HCT116 (cell line): ENCODE measurements around the gene BICDL2. TPM values are rescaled to one million over a fixed set of nuclear protein-coding genes. Genes with fewer than 3 reads are reported as not detected.

ENCODE experiments used
- ATAC-seq: fragments of 200-7000 bp; cut with Tn5 transposase; 2 replicates; pipeline ENCODE4 v1.9.1; 2020; ENCODE audit warnings: mild to moderate bottlenecking, moderate library complexity
- BruUV-seq: library from RNA; stranded (reverse); fragments of 400-500 nt; replicated peaks from 2 replicates; lab custom pipeline; 2021; lab: Mats Ljungman, UMichigan
- CTCF ChIA-PET: fragments of 300-600 bp; sonication (Branson Sonifier 250); formaldehyde crosslinking; loops from one replicate; lab custom pipeline; 2021; ENCODE audit warnings: antibody characterized with exemption; lab: Charles Lee
- POLR2A ChIA-PET: fragments of 300-600, 350-600 bp; sonication (Branson Sonifier 250); formaldehyde crosslinking; loops from one replicate; lab custom pipeline; 2021; ENCODE audit warnings: antibody characterized with exemption; lab: Charles Lee
- RAD21 ChIA-PET, 2 experiments: fragments of 300-600 bp; sonication (Branson Sonifier 250); formaldehyde crosslinking; loops; one replicate each; lab custom pipeline; 2023; ENCODE audit warnings: low total read pairs in 2 of 2; ENCODE audit not compliant: uncharacterized antibody in 2 of 2, unreplicated experiment in 2 of 2, low non-redundant PET in 1 of 2; lab: Charles Lee
- DNase-seq: peaks from one replicate; pipeline ENCODE4 v3.0.0-alpha.2; 2010; ENCODE audit warnings: low read depth, low spot score
- H2AFZ ChIP-seq: fragments of 200-600 bp; shearing (Covaris generic), sonication (generic); 2 replicates; pipeline ENCODE4 v1.6.1; 2017; ENCODE audit warnings: low read depth, mixed run types, mixed read lengths, antibody characterized with exemption, low read length; ENCODE audit not compliant: poor library complexity, severe bottlenecking
- H3K27ac ChIP-seq: 2 replicates; pipeline ENCODE4 v1.5.1; 2012; ENCODE audit warnings: low read depth, low read length
- H3K27me3 ChIP-seq: fragments of 200-600 bp; sonication (generic); 2 replicates; pipeline ENCODE4 v1.6.1; 2016; ENCODE audit warnings: mixed run types, low read length, mixed read lengths; ENCODE audit not compliant: insufficient read depth
- H3K36me3 ChIP-seq, 2 experiments: fragments of 200-500 bp in 1 of 2; fragments of 200-600 bp in 1 of 2; sonication (Bioruptor generic) in 1 of 2; sonication (generic) in 1 of 2; 2 replicates each; pipeline versions ENCODE4 v1.5.1 to v1.6.1; 2014 to 2016; ENCODE audit warnings: low read length in 2 of 2, inconsistent platforms in 1 of 2, mixed read lengths in 1 of 2, mixed run types in 1 of 2; ENCODE audit not compliant: insufficient read depth in 2 of 2, control insufficient read depth in 1 of 2
- H3K4me1 ChIP-seq, 2 experiments: fragments of 200-600 bp in 1 of 2; sonication (generic) in 1 of 2; 2 replicates each; pipeline versions ENCODE4 v1.5.1 to v1.6.1; 2012 to 2017; ENCODE audit warnings: low read length in 2 of 2, inconsistent platforms in 1 of 2, mild to moderate bottlenecking in 1 of 2, mixed read lengths in 1 of 2, mixed run types in 1 of 2, moderate library complexity in 1 of 2; ENCODE audit not compliant: insufficient read depth in 2 of 2, control insufficient read depth in 1 of 2
- H3K4me2 ChIP-seq: fragments of 200-600 bp; sonication (generic); 2 replicates; pipeline ENCODE4 v1.6.1; 2017; ENCODE audit warnings: mixed run types, low read length, mixed read lengths
- H3K4me3 ChIP-seq, 2 experiments: fragments of 200-600 bp in 1 of 2; sonication (generic) in 1 of 2; replicated peaks in 1 of 2; 2 replicates each; pipeline ENCODE4 v1.5.1; 2011 to 2016; ENCODE audit warnings: low read length in 2 of 2, control low read depth in 1 of 2, low read depth in 1 of 2, mild to moderate bottlenecking in 1 of 2, mixed read lengths in 1 of 2, mixed run types in 1 of 2
- H3K79me2 ChIP-seq: fragments of 200-600 bp; sonication (generic); 2 replicates; pipeline ENCODE4 v1.6.1; 2017; ENCODE audit warnings: mild to moderate bottlenecking, mixed run types, low read length, moderate library complexity, mixed read lengths; ENCODE audit not compliant: insufficient read depth
- H3K9ac ChIP-seq: fragments of 200-600 bp; sonication (generic); 2 replicates; pipeline ENCODE4 v1.6.1; 2016; ENCODE audit warnings: low read length, mixed read lengths
- H3K9me2 ChIP-seq: fragments of 200-600 bp; sonication (generic), shearing (Covaris generic); 2 replicates; pipeline ENCODE4 v1.6.1; 2017; ENCODE audit warnings: mixed run types, mild to moderate bottlenecking, moderate library complexity; ENCODE audit not compliant: insufficient read depth
- H3K9me3 ChIP-seq, 2 experiments: fragments of 200-500 bp in 1 of 2; fragments of 200-600 bp in 1 of 2; sonication (Bioruptor generic) in 1 of 2; sonication (generic) in 1 of 2; 2 replicates each; pipeline ENCODE4 v1.6.1; 2014 to 2017; ENCODE audit warnings: low read length in 2 of 2, mixed read lengths in 2 of 2, inconsistent platforms in 1 of 2, low read depth in 1 of 2, mild to moderate bottlenecking in 1 of 2, mixed run types in 1 of 2, moderate library complexity in 1 of 2; ENCODE audit not compliant: control insufficient read depth in 1 of 2, insufficient read depth in 1 of 2
- H4K20me1 ChIP-seq: fragments of 200-600 bp; sonication (generic), shearing (Covaris generic); 2 replicates; pipeline ENCODE4 v1.6.1; 2017; ENCODE audit warnings: mixed run types, mild to moderate bottlenecking, moderate library complexity; ENCODE audit not compliant: insufficient read depth
- CEBPB ChIP-seq: IDR thresholded peaks from 2 replicates; pipeline ENCODE4 v1.6.1; 2012; ENCODE audit warnings: low read depth
- EGR1 ChIP-seq: IDR thresholded peaks from 2 replicates; pipeline ENCODE4 v1.6.1; 2012; ENCODE audit warnings: low read depth
- EZH2 ChIP-seq: fragments of 200-600 bp; sonication (generic); IDR thresholded peaks from 2 replicates; pipeline ENCODE4 v1.6.1; 2017; ENCODE audit warnings: antibody characterized with exemption, mixed run types
- FOSL1 ChIP-seq: IDR thresholded peaks from 2 replicates; pipeline ENCODE4 v1.6.1; 2012; ENCODE audit warnings: low read depth
- JUND ChIP-seq: IDR thresholded peaks from 2 replicates; pipeline ENCODE4 v1.6.1; 2012
- POLR2A ChIP-seq: IDR thresholded peaks from 2 replicates; pipeline ENCODE4 v1.7.0; 2011; ENCODE audit warnings: borderline replicate concordance; ENCODE audit not compliant: insufficient read depth, insufficient read length; ENCODE audit errors: extremely low read depth
- POLR2AphosphoS5 ChIP-seq: IDR thresholded peaks from 2 replicates; pipeline ENCODE4 v1.6.1; 2011; ENCODE audit warnings: mild to moderate bottlenecking, low read depth, low read length, moderate library complexity
- RAD21 ChIP-seq: IDR thresholded peaks from 2 replicates; pipeline ENCODE4 v1.6.1; 2012; ENCODE audit warnings: low read depth, mild to moderate bottlenecking
- SIN3A ChIP-seq: IDR thresholded peaks from 2 replicates; pipeline ENCODE4 v1.6.1; 2012; ENCODE audit warnings: low read depth
- SP1 ChIP-seq: IDR thresholded peaks from 2 replicates; pipeline ENCODE4 v1.6.1; 2012; ENCODE audit warnings: low read depth
- SRF ChIP-seq: IDR thresholded peaks from 2 replicates; pipeline ENCODE4 v1.6.1; 2012; ENCODE audit warnings: low read depth
- TCF7L2 ChIP-seq: IDR thresholded peaks from 2 replicates; pipeline ENCODE4 v1.7.0; 2011; ENCODE audit warnings: borderline replicate concordance, inconsistent platforms; ENCODE audit not compliant: insufficient read depth, insufficient read length; ENCODE audit errors: extremely low read depth
- YY1 ChIP-seq: IDR thresholded peaks from 2 replicates; pipeline ENCODE4 v1.6.1; 2011; ENCODE audit warnings: low read length, low read depth, moderate library complexity, mild to moderate bottlenecking; ENCODE audit not compliant: insufficient replicate concordance; ENCODE audit errors: extremely low read depth
- ZNF274 ChIP-seq: fragments of 200-500 bp; sonication (Bioruptor generic); IDR thresholded peaks from 2 replicates; pipeline ENCODE4 v1.6.1; 2014; ENCODE audit warnings: mild to moderate bottlenecking, low read depth, low read length, inconsistent platforms
- intact Hi-C: fragments of 100-400 bp; cut with micrococcal nuclease; formaldehyde crosslinking; loops from 2 replicates; pipeline ENCODE4 v1.10.0; 2022
- total RNA-seq: library from RNA; stranded (reverse); gene quantifications from one replicate; pipeline ENCODE4 v1.2.1, GENCODE V29; 2021; ENCODE audit not compliant: unreplicated experiment
- TF ChIP-seq, protein P1 (sequence below): IDR thresholded peaks from 2 replicates; pipeline ENCODE4 v1.6.1; 2011; ENCODE audit warnings: mild to moderate bottlenecking, low read length, moderate library complexity; ENCODE audit not compliant: insufficient replicate concordance; ENCODE audit errors: extremely low read depth
- TF ChIP-seq, protein P2 (sequence below): IDR thresholded peaks from 2 replicates; pipeline ENCODE4 v1.6.1; 2012
- TF ChIP-seq, protein P3 (sequence below): IDR thresholded peaks from 2 replicates; pipeline ENCODE4 v1.6.1; 2012
- TF ChIP-seq, protein P4 (sequence below): IDR thresholded peaks from 2 replicates; pipeline ENCODE4 v1.6.1; 2012; ENCODE audit warnings: low read depth
- TF ChIP-seq, protein P5 (sequence below), 3 experiments: fragments of 200-600 bp in 1 of 3; sonication (generic) in 1 of 3; IDR thresholded peaks in 2 of 3; conservative IDR thresholded peaks in 1 of 3; 2 replicates each; pipeline ENCODE4 v1.5.1; 2012 to 2017; ENCODE audit warnings: low read depth in 2 of 3, low read length in 2 of 3, antibody characterized with exemption in 1 of 3, borderline replicate concordance in 1 of 3, control low read depth in 1 of 3, mild to moderate bottlenecking in 1 of 3, mixed read lengths in 1 of 3, mixed run types in 1 of 3, moderate library complexity in 1 of 3; ENCODE audit not compliant: insufficient read depth in 1 of 3

Gene BICDL2
- total RNA-seq, 1 experiment from 2014 or later = 21.3 TPM

DNA sequence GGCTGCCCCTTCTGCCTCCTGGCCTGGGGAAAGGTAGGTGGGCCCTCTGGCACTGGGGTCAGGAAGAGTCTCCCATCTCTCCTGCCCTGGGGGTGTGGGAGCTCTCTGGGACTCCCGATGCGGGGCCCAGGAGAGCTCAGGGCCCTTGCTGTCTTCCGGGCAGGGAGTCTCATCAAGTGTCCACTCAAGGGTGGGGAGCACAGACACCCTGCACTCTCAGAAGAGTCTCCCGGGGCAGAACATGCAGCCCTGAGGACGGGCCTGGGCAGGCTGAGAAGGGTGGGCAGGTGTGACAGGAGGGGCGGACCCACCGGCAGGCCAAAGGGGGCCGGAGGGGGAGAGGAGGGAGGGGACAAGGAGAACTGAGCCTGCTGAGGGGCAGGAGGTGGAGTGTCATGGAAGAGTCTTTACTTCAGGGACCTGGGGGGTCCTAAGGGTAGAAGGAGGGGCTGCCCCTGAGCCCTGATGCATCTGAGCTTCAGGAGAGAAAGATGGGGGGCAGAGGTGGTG, 48.1 kb downstream of the BICDL2 start:
- Histone ChIP-seq H3K27me3 (no peaks in the 10 kb centered on the region), H3K9ac (no peak overlapping the region), H3K79me2 (no peaks in the 10 kb centered on the region), H3K4me3 (no peak overlapping the region), H3K36me3 (no peaks in the 10 kb centered on the region), H3K4me1 (peaks cover 16 to 28% of the 10 kb centered on the region in 2 experiments), H3K9me2 (no peaks in the 10 kb centered on the region), H4K20me1 (no peaks in the 10 kb centered on the region), H3K9me3 (no peaks in the 10 kb centered on the region), H3K4me2 (no peak overlapping the region), H3K27ac (no peak overlapping the region), H2AFZ (no peak overlapping the region)
- ChIA-PET POLR2A (interaction anchor here (0.7 kb wide), 2 partner anchors 11 to 32 kb away, joined by 3 to 4 read pairs; no protein-coding TSS in a partner anchor), CTCF (no interaction called here), RAD21 (no interaction called here)
- intact Hi-C loops = no loop called here
- DNase-seq (no peak), ATAC-seq (no peak)
- no TSS peak for BruUV-seq
- no peak for TF ChIP-seq POLR2AphosphoS5
- TF ChIP-seq YY1 = no peak
- TF ChIP-seq, protein P1, sequence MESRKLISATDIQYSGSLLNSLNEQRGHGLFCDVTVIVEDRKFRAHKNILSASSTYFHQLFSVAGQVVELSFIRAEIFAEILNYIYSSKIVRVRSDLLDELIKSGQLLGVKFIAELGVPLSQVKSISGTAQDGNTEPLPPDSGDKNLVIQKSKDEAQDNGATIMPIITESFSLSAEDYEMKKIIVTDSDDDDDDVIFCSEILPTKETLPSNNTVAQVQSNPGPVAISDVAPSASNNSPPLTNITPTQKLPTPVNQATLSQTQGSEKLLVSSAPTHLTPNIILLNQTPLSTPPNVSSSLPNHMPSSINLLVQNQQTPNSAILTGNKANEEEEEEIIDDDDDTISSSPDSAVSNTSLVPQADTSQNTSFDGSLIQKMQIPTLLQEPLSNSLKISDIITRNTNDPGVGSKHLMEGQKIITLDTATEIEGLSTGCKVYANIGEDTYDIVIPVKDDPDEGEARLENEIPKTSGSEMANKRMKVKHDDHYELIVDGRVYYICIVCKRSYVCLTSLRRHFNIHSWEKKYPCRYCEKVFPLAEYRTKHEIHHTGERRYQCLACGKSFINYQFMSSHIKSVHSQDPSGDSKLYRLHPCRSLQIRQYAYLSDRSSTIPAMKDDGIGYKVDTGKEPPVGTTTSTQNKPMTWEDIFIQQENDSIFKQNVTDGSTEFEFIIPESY = no peak
- no peak for TF ChIP-seq EZH2
- TF ChIP-seq, protein P2, sequence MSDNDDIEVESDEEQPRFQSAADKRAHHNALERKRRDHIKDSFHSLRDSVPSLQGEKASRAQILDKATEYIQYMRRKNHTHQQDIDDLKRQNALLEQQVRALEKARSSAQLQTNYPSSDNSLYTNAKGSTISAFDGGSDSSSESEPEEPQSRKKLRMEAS = no peak
- TF ChIP-seq, protein P3, sequence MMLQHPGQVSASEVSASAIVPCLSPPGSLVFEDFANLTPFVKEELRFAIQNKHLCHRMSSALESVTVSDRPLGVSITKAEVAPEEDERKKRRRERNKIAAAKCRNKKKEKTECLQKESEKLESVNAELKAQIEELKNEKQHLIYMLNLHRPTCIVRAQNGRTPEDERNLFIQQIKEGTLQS = no peak
- TF ChIP-seq SP1 = no peak
- TF ChIP-seq CEBPB = no peak
- TF ChIP-seq FOSL1 = no peak
- no peak for TF ChIP-seq SIN3A
- no peak for TF ChIP-seq TCF7L2
- no peak for TF ChIP-seq RAD21
- TF ChIP-seq, protein P4, sequence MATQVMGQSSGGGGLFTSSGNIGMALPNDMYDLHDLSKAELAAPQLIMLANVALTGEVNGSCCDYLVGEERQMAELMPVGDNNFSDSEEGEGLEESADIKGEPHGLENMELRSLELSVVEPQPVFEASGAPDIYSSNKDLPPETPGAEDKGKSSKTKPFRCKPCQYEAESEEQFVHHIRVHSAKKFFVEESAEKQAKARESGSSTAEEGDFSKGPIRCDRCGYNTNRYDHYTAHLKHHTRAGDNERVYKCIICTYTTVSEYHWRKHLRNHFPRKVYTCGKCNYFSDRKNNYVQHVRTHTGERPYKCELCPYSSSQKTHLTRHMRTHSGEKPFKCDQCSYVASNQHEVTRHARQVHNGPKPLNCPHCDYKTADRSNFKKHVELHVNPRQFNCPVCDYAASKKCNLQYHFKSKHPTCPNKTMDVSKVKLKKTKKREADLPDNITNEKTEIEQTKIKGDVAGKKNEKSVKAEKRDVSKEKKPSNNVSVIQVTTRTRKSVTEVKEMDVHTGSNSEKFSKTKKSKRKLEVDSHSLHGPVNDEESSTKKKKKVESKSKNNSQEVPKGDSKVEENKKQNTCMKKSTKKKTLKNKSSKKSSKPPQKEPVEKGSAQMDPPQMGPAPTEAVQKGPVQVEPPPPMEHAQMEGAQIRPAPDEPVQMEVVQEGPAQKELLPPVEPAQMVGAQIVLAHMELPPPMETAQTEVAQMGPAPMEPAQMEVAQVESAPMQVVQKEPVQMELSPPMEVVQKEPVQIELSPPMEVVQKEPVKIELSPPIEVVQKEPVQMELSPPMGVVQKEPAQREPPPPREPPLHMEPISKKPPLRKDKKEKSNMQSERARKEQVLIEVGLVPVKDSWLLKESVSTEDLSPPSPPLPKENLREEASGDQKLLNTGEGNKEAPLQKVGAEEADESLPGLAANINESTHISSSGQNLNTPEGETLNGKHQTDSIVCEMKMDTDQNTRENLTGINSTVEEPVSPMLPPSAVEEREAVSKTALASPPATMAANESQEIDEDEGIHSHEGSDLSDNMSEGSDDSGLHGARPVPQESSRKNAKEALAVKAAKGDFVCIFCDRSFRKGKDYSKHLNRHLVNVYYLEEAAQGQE = no peak
- TF ChIP-seq, protein P5, sequence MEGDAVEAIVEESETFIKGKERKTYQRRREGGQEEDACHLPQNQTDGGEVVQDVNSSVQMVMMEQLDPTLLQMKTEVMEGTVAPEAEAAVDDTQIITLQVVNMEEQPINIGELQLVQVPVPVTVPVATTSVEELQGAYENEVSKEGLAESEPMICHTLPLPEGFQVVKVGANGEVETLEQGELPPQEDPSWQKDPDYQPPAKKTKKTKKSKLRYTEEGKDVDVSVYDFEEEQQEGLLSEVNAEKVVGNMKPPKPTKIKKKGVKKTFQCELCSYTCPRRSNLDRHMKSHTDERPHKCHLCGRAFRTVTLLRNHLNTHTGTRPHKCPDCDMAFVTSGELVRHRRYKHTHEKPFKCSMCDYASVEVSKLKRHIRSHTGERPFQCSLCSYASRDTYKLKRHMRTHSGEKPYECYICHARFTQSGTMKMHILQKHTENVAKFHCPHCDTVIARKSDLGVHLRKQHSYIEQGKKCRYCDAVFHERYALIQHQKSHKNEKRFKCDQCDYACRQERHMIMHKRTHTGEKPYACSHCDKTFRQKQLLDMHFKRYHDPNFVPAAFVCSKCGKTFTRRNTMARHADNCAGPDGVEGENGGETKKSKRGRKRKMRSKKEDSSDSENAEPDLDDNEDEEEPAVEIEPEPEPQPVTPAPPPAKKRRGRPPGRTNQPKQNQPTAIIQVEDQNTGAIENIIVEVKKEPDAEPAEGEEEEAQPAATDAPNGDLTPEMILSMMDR (IDR thresholded peaks at IDR 0.05 in 2 of 3, conservative IDR thresholded peaks at IDR 0.05 in 1 of 3; ENCODE audit: borderline replicate concordance in 1 of 3, insufficient read depth in 1 of 3, low read depth in 2 of 3, low read length in 2 of 3) = no peak
- TF ChIP-seq EGR1 = no peak
- no peak for TF ChIP-seq SRF
- TF ChIP-seq ZNF274 = no peak
- no peak for TF ChIP-seq JUND
- no peak for TF ChIP-seq POLR2A
